Immature natural killer cell (primary cell): ENCODE data around the gene VCL. TPM values are rescaled to one million over a fixed set of nuclear protein-coding genes. Genes with fewer than 3 reads are reported as not detected.
"Not testable (repeated sequence)": the region's sequence is repeated elsewhere in the genome, so short reads cannot be mapped to it uniquely, and the experiment has no call there.

Source experiments
- DNase-seq, 3 donors: peaks; one replicate each; pipeline ENCODE4 v3.0.0; 2022; ENCODE audit warnings: mixed read lengths in 1 of 3
- H3K27ac Mint-ChIP-seq, 6 donors: one replicate each; pipeline ENCODE4 v1.8.0; 2020; ENCODE audit warnings: mixed read lengths in 6 of 6, mild to moderate bottlenecking in 5 of 6, inconsistent platforms in 4 of 6, moderate library complexity in 3 of 6
- H3K27me3 Mint-ChIP-seq, 3 donors: one replicate each; pipeline ENCODE4 v1.8.0; 2020 to 2021; ENCODE audit warnings: low read depth in 3 of 3, mild to moderate bottlenecking in 3 of 3, mixed read lengths in 3 of 3, moderate library complexity in 3 of 3, inconsistent platforms in 1 of 3
- H3K36me3 Mint-ChIP-seq, 3 donors: one replicate each; pipeline ENCODE4 v1.8.0; 2020; ENCODE audit warnings: mixed read lengths in 3 of 3, inconsistent platforms in 2 of 3, mild to moderate bottlenecking in 2 of 3
- H3K4me1 Mint-ChIP-seq, 2 donors: one replicate each; pipeline ENCODE4 v1.8.0; 2020; ENCODE audit warnings: inconsistent platforms in 2 of 2, mild to moderate bottlenecking in 2 of 2, mixed read lengths in 2 of 2, moderate library complexity in 1 of 2
- H3K4me3 Mint-ChIP-seq, 5 donors: one replicate each; pipeline ENCODE4 v1.8.0; 2020; ENCODE audit warnings: mild to moderate bottlenecking in 5 of 5, mixed read lengths in 5 of 5, inconsistent platforms in 3 of 5, moderate library complexity in 3 of 5
- H3K9me3 Mint-ChIP-seq, 6 donors: one replicate each; pipeline ENCODE4 v1.8.0; 2020; ENCODE audit warnings: mild to moderate bottlenecking in 6 of 6, mixed read lengths in 6 of 6, inconsistent platforms in 4 of 6, moderate library complexity in 3 of 6
- polyA plus RNA-seq, 3 donors: library from polyadenylated mRNA; unstranded; fragments of 300-500 nt; fragmentation: Illumina TruSeq; gene quantifications; one replicate each; pipeline ENCODE4 v1.2.3, GENCODE V29; 2021

VCL gene
- 10 to 100 TPM; 38.6 to 95.0 (median 55.9) TPM for polyA plus RNA-seq

- peaks cover 61 to 73% of the 10 kb centered on the region in 2 donors for H3K4me1 Mint-ChIP-seq
- peaks cover 0 to 3% (median 0%) of the 10 kb centered on the region in 3 donors for H3K36me3 Mint-ChIP-seq
- peak; percentile 94 for DNase-seq
- H3K27me3 Mint-ChIP-seq = peaks cover 5 to 19% (median 5%) of the 10 kb centered on the region in 3 donors
- no peaks in the 10 kb centered on the region for H3K9me3 Mint-ChIP-seq
- H3K4me3 Mint-ChIP-seq = peak within 1 kb of the TSS; percentile 94 to 100 (median 99)
- H3K27ac Mint-ChIP-seq = peak within 1 kb of the TSS; percentile 83 to 99 (median 96)
Observed at GRCh38 chr10:73997787-73998622, at the start of gene VCL. TSS of gene VCL (plus strand) at chr10:73998116. CDS start at chr10:73998208, 92 bp downstream.

DNA sequence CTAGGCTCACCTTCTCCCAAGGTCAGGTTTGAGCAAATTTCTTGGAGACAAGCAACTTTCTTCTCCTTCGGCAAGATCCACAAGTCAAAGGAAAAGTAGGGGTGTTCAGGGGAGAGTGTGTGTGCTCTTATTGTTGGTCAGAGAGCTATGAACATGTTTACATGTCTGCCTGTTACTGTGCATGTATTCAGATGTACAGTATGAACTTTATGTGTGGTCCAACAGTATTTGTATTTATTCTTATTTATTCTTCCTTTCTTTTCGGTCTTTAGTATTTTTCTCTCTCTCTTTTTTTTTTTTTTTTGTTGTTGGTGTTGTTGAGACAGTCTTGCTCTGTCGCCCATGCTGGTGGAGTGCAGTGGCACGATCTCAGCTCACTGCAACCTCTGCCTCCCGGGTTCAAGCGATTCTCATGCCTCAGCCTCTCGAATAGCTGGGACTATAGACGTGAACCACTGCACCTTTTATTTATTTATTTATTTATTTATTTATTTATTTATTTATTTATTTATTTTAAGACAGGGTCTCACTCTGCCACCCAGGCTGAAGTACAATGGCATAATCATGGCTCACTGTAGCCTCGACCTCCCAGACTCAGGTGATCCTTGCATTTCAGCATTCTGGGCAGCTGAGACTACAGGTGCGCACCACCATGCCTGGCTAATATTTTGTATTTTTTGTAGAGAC is 48.8 kb upstream of the VCL start:
- Mint-ChIP-seq H3K36me3 (peaks cover 0 to 5% (median 0%) of the 10 kb centered on the region in 3 donors), H3K27ac (peak overlapping the region in 1 of 6 donors; percentile 54), H3K9me3 (no peaks in the 10 kb centered on the region), H3K4me3 (no peak overlapping the region), H3K27me3 (no peaks in the 10 kb centered on the region), H3K4me1 (peaks cover 7 to 9% of the 10 kb centered on the region in 2 donors)
- no peak for DNase-seq

- no peaks in the 10 kb centered on the region for H3K27me3 Mint-ChIP-seq
- no peak overlapping the region for H3K27ac Mint-ChIP-seq
- DNase-seq = no peak
- no peak overlapping the region for H3K4me3 Mint-ChIP-seq
- H3K36me3 Mint-ChIP-seq = peaks cover 0 to 5% (median 0%) of the 10 kb centered on the region in 3 donors
- H3K4me1 Mint-ChIP-seq = peaks cover 13 to 17% of the 10 kb centered on the region in 2 donors
- no peaks in the 10 kb centered on the region for H3K9me3 Mint-ChIP-seq
Observed at GRCh38 chr10:73950155-73950948, 47.6 kb upstream of the VCL start.

DNA sequence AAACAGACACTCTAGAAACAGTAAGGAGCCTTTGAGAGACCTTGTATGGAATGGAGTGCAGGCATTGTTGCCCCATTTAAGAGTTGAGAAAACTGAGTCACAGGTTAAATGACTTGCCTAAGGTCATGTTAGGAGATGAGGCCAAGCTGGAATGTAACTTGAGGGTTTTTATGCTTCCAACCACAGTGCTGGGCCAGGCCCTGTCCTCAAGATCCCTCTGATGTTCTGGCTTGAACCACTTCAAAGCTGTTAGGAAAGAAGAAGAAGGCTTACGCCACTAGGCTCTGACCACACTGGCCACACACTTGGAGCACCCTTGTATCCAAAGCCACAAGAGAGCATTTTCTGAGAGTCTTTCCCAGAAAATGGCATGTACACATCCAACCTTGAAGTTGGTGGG is 44.3 kb upstream of the VCL start:
- Mint-ChIP-seq H3K9me3 (no peaks in the 10 kb centered on the region), H3K36me3 (peaks cover 0 to 5% (median 0%) of the 10 kb centered on the region in 3 donors), H3K27me3 (peaks cover 0 to 2% (median 0%) of the 10 kb centered on the region in 3 donors), H3K4me3 (no peak overlapping the region), H3K27ac (peak overlapping the region in 4 of 6 donors; percentile 4 to 55 (median 33)), H3K4me1 (peaks cover 39 to 45% of the 10 kb centered on the region in 2 donors)
- no peak for DNase-seq

GRCh38 chr10:73954737-73955136 is 43.2 kb upstream of the VCL start:
- Mint-ChIP-seq H3K9me3 (no peaks in the 10 kb centered on the region), H3K4me3 (peak overlapping the region in 1 of 5 donors; percentile 53), H3K36me3 (peaks cover 0 to 5% (median 0%) of the 10 kb centered on the region in 3 donors), H3K27ac (peak overlapping the region in 4 of 6 donors; percentile 33 to 86 (median 54)), H3K4me1 (peaks cover 50 to 56% of the 10 kb centered on the region in 2 donors), H3K27me3 (peaks cover 0 to 2% (median 0%) of the 10 kb centered on the region in 3 donors)
- DNase-seq = no peak

- DNase-seq = no peak
- Mint-ChIP-seq H3K9me3 (peaks cover 0 to 4% (median 0%) of the 10 kb centered on the region in 6 donors), H3K4me3 (peak overlapping the region; percentile 9 to 83 (median 58)), H3K36me3 (peaks cover 0 to 5% (median 0%) of the 10 kb centered on the region in 3 donors), H3K27me3 (peaks cover 0 to 2% (median 0%) of the 10 kb centered on the region in 3 donors), H3K27ac (peak overlapping the region; percentile 80 to 93 (median 88)), H3K4me1 (peaks cover 60 to 65% of the 10 kb centered on the region in 2 donors)
Observed at GRCh38 chr10:73955719-73956118, 42.2 kb upstream of the VCL start.

DNA sequence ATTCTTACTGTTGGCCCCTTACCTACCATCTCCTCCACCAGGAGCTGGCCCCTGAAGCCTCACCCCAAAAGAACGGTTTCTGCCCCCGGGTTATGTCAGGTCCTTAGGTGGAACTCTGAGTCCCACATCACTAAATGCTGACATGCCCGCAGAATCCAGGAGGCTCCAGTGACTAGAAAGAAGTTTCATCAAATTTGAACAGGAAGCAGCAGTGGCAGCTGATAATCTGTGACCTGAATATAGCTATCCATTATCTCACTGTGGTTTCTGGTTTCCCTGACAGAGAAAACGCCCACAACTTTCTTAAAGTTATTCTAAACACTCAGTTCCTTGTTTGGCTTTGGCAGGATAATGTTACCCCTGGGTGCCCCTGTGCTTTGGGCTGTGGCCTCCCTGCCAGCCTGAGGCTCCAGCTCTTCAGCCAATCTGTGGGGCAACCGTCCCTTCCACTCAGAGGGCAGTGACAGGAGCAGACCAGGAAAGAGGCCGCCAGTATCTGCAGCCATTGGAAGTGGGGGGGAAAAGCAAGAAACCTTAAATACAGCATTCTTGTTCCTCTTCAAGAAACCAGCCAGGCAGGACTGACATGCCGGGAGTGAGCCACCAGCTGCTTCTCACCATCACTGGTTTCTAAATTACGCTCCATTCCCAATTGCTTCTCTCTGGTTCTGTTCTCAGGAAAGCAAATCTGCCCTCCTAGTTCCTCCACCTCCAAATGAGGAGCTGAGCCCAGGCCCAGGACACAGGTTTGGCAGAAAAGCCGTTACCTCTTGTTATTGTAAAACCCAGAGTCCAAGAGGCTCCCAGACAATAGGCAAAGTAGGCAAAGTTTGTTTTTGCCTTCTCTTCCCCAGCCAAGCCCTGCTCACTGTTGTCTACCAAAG is 41.2 kb upstream of the VCL start:
- Mint-ChIP-seq H3K4me1 (peaks cover 69 to 75% of the 10 kb centered on the region in 2 donors), H3K27me3 (peaks cover 0 to 2% (median 0%) of the 10 kb centered on the region in 3 donors), H3K27ac (peak overlapping the region; percentile 86 to 96 (median 94)), H3K36me3 (peaks cover 0 to 5% (median 0%) of the 10 kb centered on the region in 3 donors), H3K9me3 (peaks cover 0 to 5% (median 0%) of the 10 kb centered on the region in 6 donors), H3K4me3 (peak overlapping the region; percentile 84 to 95 (median 91))
- peak; percentile 72 to 77 (median 77) for DNase-seq

DNA sequence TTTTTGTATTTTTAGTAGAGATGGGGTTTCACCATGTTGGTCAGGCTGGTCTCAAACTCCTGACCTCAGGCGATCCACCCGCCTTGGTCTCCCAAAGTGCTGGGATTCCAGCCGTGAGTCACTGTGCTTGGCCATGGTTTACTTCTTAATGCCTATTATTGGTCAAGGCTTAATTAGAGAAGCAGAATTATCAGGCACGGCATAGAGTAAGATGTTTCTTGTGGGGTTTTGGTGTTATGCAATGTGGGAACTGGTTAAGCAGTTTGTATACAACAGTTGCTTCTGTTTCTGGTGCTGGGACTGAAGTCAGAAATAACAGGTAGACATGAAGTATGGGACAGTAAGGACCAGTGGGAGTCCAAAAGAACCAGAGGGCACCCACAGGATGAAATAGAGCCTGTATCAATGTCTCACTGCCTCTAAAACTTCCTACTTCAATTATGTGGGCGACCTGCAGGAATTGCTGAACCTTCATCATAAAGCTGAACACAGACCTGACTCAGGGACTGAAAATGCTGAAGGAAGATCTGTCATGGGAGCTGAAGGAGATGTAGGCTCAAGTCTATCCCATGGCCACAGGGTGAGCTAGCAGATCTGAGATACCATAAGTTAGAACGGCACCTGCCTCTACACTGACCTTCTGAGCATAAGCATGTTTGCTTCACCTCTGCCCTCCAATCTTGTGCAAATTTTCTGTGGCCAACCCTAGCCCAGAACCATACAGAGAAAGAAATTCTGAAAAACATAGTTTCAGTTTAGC is 38.3 kb upstream of the VCL start:
- peak overlapping the region; percentile 23 to 73 (median 66) for H3K4me3 Mint-ChIP-seq
- no peak for DNase-seq
- H3K4me1 Mint-ChIP-seq = peaks cover 73% of the 10 kb centered on the region in 2 donors
- H3K27me3 Mint-ChIP-seq = peaks cover 0 to 4% (median 0%) of the 10 kb centered on the region in 3 donors
- H3K9me3 Mint-ChIP-seq = peaks cover 0 to 5% (median 0%) of the 10 kb centered on the region in 6 donors
- H3K36me3 Mint-ChIP-seq = no peaks in the 10 kb centered on the region
- H3K27ac Mint-ChIP-seq = peak overlapping the region; percentile 85 to 94 (median 90)

GRCh38 chr10:73962386-73962785 is 35.5 kb upstream of the VCL start:
- peaks cover 0 to 5% (median 0%) of the 10 kb centered on the region in 6 donors for H3K9me3 Mint-ChIP-seq
- peaks cover 62 to 68% of the 10 kb centered on the region in 2 donors for H3K4me1 Mint-ChIP-seq
- peak overlapping the region in 2 of 5 donors; percentile 33 to 42 for H3K4me3 Mint-ChIP-seq
- DNase-seq = no peak
- H3K27ac Mint-ChIP-seq = peak overlapping the region in 4 of 6 donors; percentile 37 to 88 (median 82)
- no peaks in the 10 kb centered on the region for H3K36me3 Mint-ChIP-seq
- peaks cover 0 to 2% (median 2%) of the 10 kb centered on the region in 3 donors for H3K27me3 Mint-ChIP-seq

- not testable (repeated sequence) for H3K27ac Mint-ChIP-seq
Observed at GRCh38 chr10:73963533-73963932, 34.4 kb upstream of the VCL start.

DNA sequence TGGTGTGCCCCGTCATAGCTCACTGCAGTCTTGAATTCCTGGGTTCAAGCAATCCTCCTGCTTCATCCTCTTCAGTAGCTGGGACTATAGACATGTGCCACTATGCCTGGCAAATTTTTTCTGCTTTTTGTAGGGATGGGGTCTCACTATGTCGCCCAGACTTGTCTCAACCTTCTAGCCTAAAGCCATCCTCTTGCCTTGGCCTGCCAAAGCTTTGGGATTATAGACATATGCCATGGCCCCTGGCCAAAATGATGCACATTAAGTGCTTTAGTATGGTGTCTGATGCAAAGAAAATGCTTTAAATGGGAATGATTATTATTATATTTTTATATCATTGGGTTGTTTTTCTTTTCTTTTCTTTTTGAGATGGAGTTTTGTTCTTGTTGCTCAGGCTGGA is 33.2 kb upstream of the VCL start:
- Mint-ChIP-seq H3K9me3 (peaks cover 0 to 5% (median 0%) of the 10 kb centered on the region in 6 donors), H3K27ac (peak overlapping the region in 1 of 6 donors; percentile 24), H3K4me1 (peaks cover 68 to 73% of the 10 kb centered on the region in 2 donors), H3K4me3 (no peak overlapping the region), H3K36me3 (no peaks in the 10 kb centered on the region), H3K27me3 (peaks cover 2 to 5% (median 2%) of the 10 kb centered on the region in 3 donors)
- no peak for DNase-seq

More at GRCh38 chr10:73963533-73963932, 34.4 kb upstream of the VCL start:
- not testable (repeated sequence) for DNase-seq, H3K4me3 Mint-ChIP-seq, H3K27me3 Mint-ChIP-seq, H3K9me3 Mint-ChIP-seq, H3K36me3 Mint-ChIP-seq
- peaks cover 68 to 73% of the 10 kb centered on the region in 2 donors for H3K4me1 Mint-ChIP-seq
